Ascending aorta (tissue), 2 donors: ENCODE results near the gene POTEF. TPM values are rescaled to one million over a fixed set of nuclear protein-coding genes. Genes with fewer than 3 reads are reported as not detected.
A peak's percentile ranks its signal among the peaks of the same experiment; 100 is the strongest.
"Not testable (repeated sequence)": the region's sequence is repeated elsewhere in the genome, so short reads cannot be mapped to it uniquely, and the experiment has no call there.

Source experiments
- DNase-seq, 2 donors: peaks; one replicate each; pipeline ENCODE4 v3.0.0-alpha.2; 2019; ENCODE audit warnings: low spot score in 2 of 2
- H3K27ac ChIP-seq, 2 donors: fragments of 200-600 bp; sonication (generic); one replicate each; pipeline ENCODE4 v1.5.1; 2016 to 2017; ENCODE audit warnings: mild to moderate bottlenecking in 1 of 2
- H3K27me3 ChIP-seq: fragments of 200-600 bp; sonication (generic); one replicate; pipeline ENCODE4 v1.5.1; 2017
- H3K36me3 ChIP-seq, 2 donors: fragments of 200-600 bp; sonication (generic); one replicate each; pipeline ENCODE4 v1.5.1; 2016
- H3K4me1 ChIP-seq, 2 donors: fragments of 200-600 bp; sonication (generic); one replicate each; pipeline ENCODE4 v1.5.1; 2016 to 2017; ENCODE audit warnings: mild to moderate bottlenecking in 1 of 2
- H3K4me3 ChIP-seq, 2 donors: fragments of 200-600 bp; sonication (generic); one replicate each; pipeline ENCODE4 v1.5.1; 2016 to 2017; ENCODE audit warnings: mild to moderate bottlenecking in 1 of 2
- H3K9me3 ChIP-seq, 2 donors: fragments of 200-600 bp; sonication (generic); one replicate each; pipeline ENCODE4 v1.5.1; 2016
- intact Hi-C: fragments of 100-400 bp; cut with DNase I; formaldehyde crosslinking; loops from one replicate; pipeline ENCODE4 v1.15.1; 2023
- total RNA-seq: library from RNA; depleted of rRNA; stranded (reverse); fragments of >200 nt; gene quantifications from one replicate; pipeline ENCODE4 v1.1.0, GENCODE V29; 2016
- TF ChIP-seq, protein P1 (sequence below), 3 experiments: fragments of 200-600 bp in 2 of 3; fragments of 450-650 bp in 1 of 3; sonication (generic) in 2 of 3; IDR thresholded peaks; one replicate each; pipeline ENCODE4 v1.5.1; 2016 to 2019; ENCODE audit warnings: antibody characterized with exemption in 3 of 3, mild to moderate bottlenecking in 1 of 3, moderate library complexity in 1 of 3

POTEF gene
- total RNA-seq, 1 donor from 2014 or later = not detected

DNA sequence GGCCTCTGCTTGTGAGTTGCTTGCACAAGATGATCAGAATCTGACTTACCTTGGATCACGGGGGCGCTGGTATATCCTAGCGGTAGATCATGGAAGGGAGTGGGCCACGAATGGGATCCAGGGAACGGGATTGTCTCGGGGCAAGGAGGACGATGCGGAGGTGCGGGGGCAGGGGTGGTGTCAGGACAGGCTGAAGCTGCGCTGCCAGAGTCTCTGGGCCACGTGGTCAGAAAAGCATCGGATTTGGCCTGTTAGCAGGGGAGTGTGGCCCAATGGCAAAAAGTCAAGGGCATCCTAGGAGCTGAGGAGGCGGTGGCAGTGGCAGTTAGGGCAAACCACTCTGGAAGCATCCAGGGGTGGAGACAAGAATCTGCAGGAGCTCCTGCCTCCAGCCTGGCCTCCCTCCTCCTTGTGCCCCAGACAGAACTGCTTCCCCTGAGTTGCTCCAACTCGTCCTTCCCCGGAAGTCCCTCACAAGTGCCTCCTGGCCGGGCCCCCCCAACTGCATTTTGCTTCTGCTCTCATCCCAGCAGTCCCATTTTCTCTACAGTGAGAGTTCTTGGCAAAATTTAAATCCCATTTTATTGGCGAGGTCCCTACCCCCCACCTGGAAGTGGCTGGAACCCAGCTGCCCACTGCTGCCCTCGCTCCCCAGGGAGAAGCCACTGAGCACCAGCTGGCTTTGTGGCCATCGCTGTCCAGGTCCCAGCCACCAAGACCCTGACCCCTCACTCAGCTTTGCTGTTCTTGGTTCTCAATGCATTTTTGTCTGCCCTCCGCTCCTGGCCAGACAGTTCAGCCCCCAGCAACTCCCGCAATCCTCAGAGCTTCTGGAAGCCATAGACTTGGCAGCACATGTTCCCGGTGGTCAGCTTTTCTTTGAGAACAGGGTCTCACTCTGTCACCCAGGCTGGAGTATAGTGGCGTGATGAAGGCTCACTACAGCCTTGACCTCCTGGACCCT, 21.4 kb upstream of the POTEF start:
- DNase-seq = peak in 1 of 2 donors; percentile 45
- Histone ChIP-seq H3K4me3 (no peak overlapping the region), H3K27me3 (no peaks in the 10 kb centered on the region), H3K9me3 (no peaks in the 10 kb centered on the region), H3K27ac (no peak overlapping the region), H3K4me1 (peaks cover 0 to under 1% of the 10 kb centered on the region in 2 donors), H3K36me3 (peaks cover 31 to 32% of the 10 kb centered on the region in 2 donors)
- intact Hi-C loops = no loop called here
- TF ChIP-seq, protein P1, sequence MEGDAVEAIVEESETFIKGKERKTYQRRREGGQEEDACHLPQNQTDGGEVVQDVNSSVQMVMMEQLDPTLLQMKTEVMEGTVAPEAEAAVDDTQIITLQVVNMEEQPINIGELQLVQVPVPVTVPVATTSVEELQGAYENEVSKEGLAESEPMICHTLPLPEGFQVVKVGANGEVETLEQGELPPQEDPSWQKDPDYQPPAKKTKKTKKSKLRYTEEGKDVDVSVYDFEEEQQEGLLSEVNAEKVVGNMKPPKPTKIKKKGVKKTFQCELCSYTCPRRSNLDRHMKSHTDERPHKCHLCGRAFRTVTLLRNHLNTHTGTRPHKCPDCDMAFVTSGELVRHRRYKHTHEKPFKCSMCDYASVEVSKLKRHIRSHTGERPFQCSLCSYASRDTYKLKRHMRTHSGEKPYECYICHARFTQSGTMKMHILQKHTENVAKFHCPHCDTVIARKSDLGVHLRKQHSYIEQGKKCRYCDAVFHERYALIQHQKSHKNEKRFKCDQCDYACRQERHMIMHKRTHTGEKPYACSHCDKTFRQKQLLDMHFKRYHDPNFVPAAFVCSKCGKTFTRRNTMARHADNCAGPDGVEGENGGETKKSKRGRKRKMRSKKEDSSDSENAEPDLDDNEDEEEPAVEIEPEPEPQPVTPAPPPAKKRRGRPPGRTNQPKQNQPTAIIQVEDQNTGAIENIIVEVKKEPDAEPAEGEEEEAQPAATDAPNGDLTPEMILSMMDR (IDR thresholded peaks at IDR 0.05) = no peak

- H3K4me3 ChIP-seq, H3K27ac ChIP-seq, H3K9me3 ChIP-seq, H3K27me3 ChIP-seq, intact Hi-C loops, H3K4me1 ChIP-seq: not testable (repeated sequence)
- H3K36me3 ChIP-seq = peaks cover 15 to 16% of the 10 kb centered on the region in 2 donors
- DNase-seq = peak in 1 of 2 donors; percentile 18
Observed at GRCh38 chr2:130148515-130148914, 19.5 kb upstream of the POTEF start.

- H3K36me3 ChIP-seq, H3K9me3 ChIP-seq, intact Hi-C loops, H3K4me1 ChIP-seq, H3K27me3 ChIP-seq, H3K27ac ChIP-seq: not testable (repeated sequence)
- peak within 1 kb of the TSS; percentile 39 to 61 for H3K4me3 ChIP-seq
- peak in 1 of 2 donors; percentile 78 for DNase-seq
Observed at GRCh38 chr2:130145006-130145414, 16.0 kb upstream of the POTEF start, which contains the start of gene CCDC74B. Gene CCDC74B, minus strand, starts transcription at chr2:130145112. Its CDS starts 116 bp downstream, at chr2:130144996.

DNA sequence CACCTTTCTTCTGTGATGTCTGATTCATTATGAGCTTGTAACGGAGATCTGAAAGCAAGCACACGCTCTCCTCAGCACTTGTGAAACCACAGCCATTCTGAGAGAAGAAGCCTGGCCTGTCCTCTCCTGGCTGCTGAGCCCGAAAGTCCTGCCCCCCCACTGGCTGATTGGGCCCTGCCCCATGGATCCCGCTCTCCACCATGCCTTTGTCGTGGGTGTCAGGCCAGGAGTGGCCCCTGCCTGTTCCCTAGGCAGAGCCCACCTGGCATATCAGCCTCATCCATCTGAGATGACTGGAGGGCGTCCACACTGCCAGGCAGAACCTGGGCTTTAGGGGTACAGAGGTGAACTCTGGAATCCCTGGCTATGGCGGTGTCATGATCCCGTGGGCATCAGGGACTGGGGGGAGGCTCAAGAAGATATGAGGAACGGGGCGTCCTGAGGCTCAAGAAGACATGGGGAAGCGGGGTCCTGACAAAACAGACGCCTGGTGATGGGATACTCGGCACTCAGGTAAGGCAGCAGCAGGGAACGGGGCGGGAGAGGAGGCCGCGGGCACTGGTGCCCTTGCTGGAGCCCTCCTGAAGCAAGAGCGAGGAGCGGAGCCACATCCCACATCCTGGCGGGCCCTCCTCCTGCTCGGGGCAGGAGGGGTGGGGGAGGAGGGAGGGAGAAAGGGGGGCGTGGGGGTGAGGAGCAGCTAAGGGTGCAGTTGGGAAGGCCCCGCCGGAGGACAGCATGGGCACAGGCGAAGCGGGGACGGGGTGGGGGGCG, 14.4 kb upstream of the POTEF start:
- intact Hi-C loops, H3K36me3 ChIP-seq, H3K27ac ChIP-seq, H3K27me3 ChIP-seq, H3K9me3 ChIP-seq, H3K4me1 ChIP-seq: not testable (repeated sequence)
- H3K4me3 ChIP-seq = peak overlapping the region in 1 of 2 donors; percentile 61
- peak in 1 of 2 donors; percentile 44 for DNase-seq

DNA sequence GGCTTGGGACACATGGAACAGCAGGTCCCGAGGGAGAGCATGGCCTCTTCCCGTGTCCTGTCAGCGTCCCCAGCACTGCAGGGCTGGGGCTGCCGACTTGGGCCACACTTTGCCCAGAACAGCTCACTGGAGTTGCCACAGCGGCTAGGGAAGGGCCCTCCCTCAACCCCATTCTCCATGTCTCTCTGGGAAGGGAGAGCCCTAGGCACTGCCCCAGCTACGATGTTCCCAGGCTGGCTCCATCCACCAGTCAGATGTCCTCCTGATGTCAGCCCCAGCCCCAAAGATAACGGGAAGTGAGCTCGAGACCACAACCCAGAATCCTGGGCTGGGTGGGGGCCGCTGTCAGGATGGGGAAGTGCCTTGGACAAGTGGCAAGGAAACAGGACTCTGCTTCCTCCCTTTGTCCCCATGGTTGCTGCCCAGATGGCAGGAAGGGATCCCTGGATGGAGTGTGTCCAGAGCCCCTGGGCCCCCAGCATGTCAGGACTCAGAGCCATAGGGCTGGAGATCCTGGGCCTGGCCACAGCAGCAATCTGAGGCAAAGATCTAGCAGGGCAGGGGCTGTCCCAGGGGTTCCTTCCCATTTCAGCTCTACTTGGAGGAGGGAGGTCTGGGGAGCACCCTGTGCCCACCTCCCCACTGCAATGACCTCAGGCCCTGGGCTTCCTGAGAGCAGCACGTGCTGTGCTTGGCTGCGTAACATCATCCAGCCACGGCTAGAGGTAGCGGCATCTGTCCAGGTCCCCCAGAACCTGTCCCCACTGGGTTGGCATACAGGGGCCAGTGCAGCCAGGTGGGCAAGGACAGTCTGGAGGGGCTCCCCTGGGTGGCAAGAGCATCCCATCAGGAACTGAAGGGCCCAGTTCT, 13.6 kb upstream of the POTEF start:
- H3K9me3 ChIP-seq, H3K4me1 ChIP-seq, H3K36me3 ChIP-seq, H3K27me3 ChIP-seq, intact Hi-C loops, H3K4me3 ChIP-seq, H3K27ac ChIP-seq: not testable (repeated sequence)
- peak in 1 of 2 donors; percentile 35 for DNase-seq

DNA sequence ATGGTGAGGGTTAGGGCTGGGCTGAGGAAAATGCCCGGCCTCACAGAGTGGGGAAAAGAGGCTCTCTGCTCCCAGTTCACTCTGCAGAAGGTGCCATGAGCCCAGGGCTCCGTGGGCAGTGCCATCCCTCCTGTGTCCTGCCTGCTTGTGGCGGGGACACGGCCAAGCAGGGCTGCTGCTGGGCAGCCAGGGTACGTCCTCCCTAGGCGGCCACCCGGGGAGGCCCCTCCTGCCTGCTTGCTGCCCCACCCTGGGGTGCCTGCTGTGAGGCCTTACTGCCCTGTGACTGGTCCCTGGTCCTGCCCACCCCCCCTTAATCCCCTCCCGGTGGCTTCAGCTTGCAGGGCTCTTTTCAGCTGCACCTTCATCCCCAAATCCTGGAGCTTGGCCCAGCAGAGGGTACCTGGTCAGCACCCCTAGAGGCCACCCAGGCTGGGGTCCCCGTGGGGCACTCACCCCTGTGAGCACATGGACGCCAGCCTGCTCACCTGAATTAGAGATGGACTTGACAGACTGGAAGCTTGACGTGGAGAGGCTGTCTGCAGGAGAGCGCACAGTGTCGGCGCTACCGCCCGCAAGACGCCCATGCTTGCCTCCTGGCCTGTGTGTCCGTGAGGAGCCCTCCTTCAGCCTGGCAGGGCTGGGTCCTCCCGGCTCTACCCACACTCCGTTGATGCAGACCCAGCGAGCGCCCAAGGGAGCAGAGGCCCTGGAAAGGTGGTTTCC, 12.8 kb upstream of the POTEF start:
- intact Hi-C loops = not testable (repeated sequence)
- peak in 1 of 2 donors; percentile 44 for DNase-seq

GRCh38 chr2:130141002-130141401, 12.0 kb upstream of the POTEF start:
- H3K27me3 ChIP-seq, H3K36me3 ChIP-seq, H3K27ac ChIP-seq, H3K4me1 ChIP-seq, H3K9me3 ChIP-seq, H3K4me3 ChIP-seq, intact Hi-C loops: not testable (repeated sequence)
- DNase-seq = peak in 1 of 2 donors; percentile 30

More for the DNA sequence above, 12.8 kb upstream of the POTEF start:
- not testable (repeated sequence) for H3K9me3 ChIP-seq, H3K36me3 ChIP-seq, H3K27me3 ChIP-seq, H3K27ac ChIP-seq, H3K4me1 ChIP-seq, H3K4me3 ChIP-seq

- H3K4me1 ChIP-seq, H3K9me3 ChIP-seq, H3K27me3 ChIP-seq, H3K36me3 ChIP-seq, intact Hi-C loops, H3K4me3 ChIP-seq, H3K27ac ChIP-seq: not testable (repeated sequence)
- peak in 1 of 2 donors; percentile 45 for DNase-seq
Observed at GRCh38 chr2:130140516-130140915, 11.5 kb upstream of the POTEF start.

- H3K36me3 ChIP-seq, intact Hi-C loops: not testable (repeated sequence)
Observed at GRCh38 chr2:130139331-130140280, 10.6 kb upstream of the POTEF start.

DNA sequence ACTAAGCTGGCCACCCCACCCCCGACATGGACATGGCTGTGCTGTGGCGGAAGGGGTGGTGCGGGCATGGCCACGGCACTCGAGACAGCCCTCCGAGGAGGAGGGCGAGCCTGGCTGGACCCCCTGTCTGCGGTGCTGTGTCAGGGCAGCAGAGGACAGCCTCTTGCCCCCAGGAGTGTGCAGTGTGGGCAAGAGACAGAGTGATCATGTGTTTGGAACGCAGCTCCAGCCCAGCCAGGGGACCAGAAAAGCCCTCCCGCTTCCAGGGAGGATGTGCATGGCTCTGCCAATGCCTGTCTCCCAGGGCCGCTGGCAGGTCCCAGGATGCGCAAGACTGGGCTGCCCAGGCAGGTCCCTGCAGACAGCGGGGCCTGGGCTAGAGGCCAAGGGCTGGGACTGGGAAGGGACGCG, 9.8 kb upstream of the POTEF start:
- H3K4me3 ChIP-seq, H3K27ac ChIP-seq, H3K36me3 ChIP-seq, H3K4me1 ChIP-seq, H3K27me3 ChIP-seq, intact Hi-C loops, H3K9me3 ChIP-seq: not testable (repeated sequence)
- peak in 1 of 2 donors; percentile 16 for DNase-seq

More at GRCh38 chr2:130139331-130140280, 10.6 kb upstream of the POTEF start:
- not testable (repeated sequence) for H3K4me3 ChIP-seq, H3K27ac ChIP-seq, H3K27me3 ChIP-seq, H3K9me3 ChIP-seq, H3K4me1 ChIP-seq
- peak in 1 of 2 donors; percentile 35 for DNase-seq

- DNase-seq, H3K27ac ChIP-seq, intact Hi-C loops: not testable (repeated sequence)
Observed at GRCh38 chr2:130138326-130138725, 9.3 kb upstream of the POTEF start.

More at GRCh38 chr2:130138326-130138725, 9.3 kb upstream of the POTEF start:
- H3K9me3 ChIP-seq, H3K4me1 ChIP-seq, H3K27me3 ChIP-seq, H3K36me3 ChIP-seq, H3K4me3 ChIP-seq: not testable (repeated sequence)
